Right atrium auricular region (tissue), 2 donors: Measurements from ENCODE around the gene ANTXR2. TPM values are rescaled to one million over a fixed set of nuclear protein-coding genes. Genes with fewer than 3 reads are reported as not detected.

Source experiments
- DNase-seq: peaks from one replicate; pipeline ENCODE4 v3.0.0-alpha.2; 2019; ENCODE audit warnings: low spot score
- H3K27ac ChIP-seq, 2 donors: fragments of 200-600 bp; sonication (generic); 1 replicate in 1 of 2; 2 replicates in 1 of 2; pipeline ENCODE4 v1.5.1; 2016 to 2019
- H3K27me3 ChIP-seq, 2 donors: fragments of 200-600 bp; sonication (generic); one replicate each; pipeline versions ENCODE4 v1.5.1 to v1.6.0; 2017 to 2019
- H3K36me3 ChIP-seq: fragments of 200-600 bp; sonication (generic); one replicate; pipeline ENCODE4 v1.5.1; 2016
- H3K4me1 ChIP-seq, 2 donors: fragments of 200-600 bp; sonication (generic); one replicate each; pipeline versions ENCODE4 v1.5.1 to v1.6.0; 2017 to 2019
- H3K4me3 ChIP-seq, 2 donors: fragments of 200-600 bp; sonication (generic); 1 replicate in 1 of 2; 2 replicates in 1 of 2; pipeline ENCODE4 v1.5.1; 2017 to 2019; ENCODE audit warnings: mild to moderate bottlenecking in 1 of 2, moderate library complexity in 1 of 2
- H3K9me3 ChIP-seq, 2 donors: fragments of 200-600 bp; sonication (generic); one replicate each; pipeline ENCODE4 v1.5.1; 2019
- CTCF ChIP-seq, 2 donors: fragments of 200-600 bp; sonication (generic); IDR thresholded peaks; one replicate each; pipeline ENCODE4 v1.5.1; 2019; ENCODE audit warnings: antibody characterized with exemption in 2 of 2
- total RNA-seq, 2 donors: library from RNA; depleted of rRNA; stranded (reverse); fragments of >200 nt; gene quantifications; one replicate each; pipeline ENCODE4 v1.1.0, GENCODE V29; 2016

Gene ANTXR2
- total RNA-seq, 2 donors from 2014 or later: 24.5 to 32.8 TPM

- Histone ChIP-seq H3K9me3 (no peaks in the 10 kb centered on the region), H3K4me1 (peaks cover 0 to 31% of the 10 kb centered on the region in 2 donors), H3K4me3 (peak overlapping the region; percentile 91 to 95), H3K27ac (peak overlapping the region; percentile 92 to 96), H3K27me3 (no peaks in the 10 kb centered on the region), H3K36me3 (peaks cover 21% of the 10 kb centered on the region)
- DNase-seq: no peak
- no peak for TF ChIP-seq CTCF (IDR thresholded peaks at IDR 0.05)
Observed at GRCh38 chr4:80071604-80072227, 1.3 kb downstream of the ANTXR2 start.

GRCh38 chr4:80070880-80071603 is 2.0 kb downstream of the ANTXR2 start:
- Histone ChIP-seq H3K4me1 (peaks cover 0 to 27% of the 10 kb centered on the region in 2 donors), H3K9me3 (no peaks in the 10 kb centered on the region), H3K27ac (peak overlapping the region; percentile 92 to 96), H3K27me3 (no peaks in the 10 kb centered on the region), H3K4me3 (peak overlapping the region; percentile 91 to 95), H3K36me3 (peaks cover 21% of the 10 kb centered on the region)
- DNase-seq: no peak
- no peak for TF ChIP-seq CTCF (IDR thresholded peaks at IDR 0.05)

DNA sequence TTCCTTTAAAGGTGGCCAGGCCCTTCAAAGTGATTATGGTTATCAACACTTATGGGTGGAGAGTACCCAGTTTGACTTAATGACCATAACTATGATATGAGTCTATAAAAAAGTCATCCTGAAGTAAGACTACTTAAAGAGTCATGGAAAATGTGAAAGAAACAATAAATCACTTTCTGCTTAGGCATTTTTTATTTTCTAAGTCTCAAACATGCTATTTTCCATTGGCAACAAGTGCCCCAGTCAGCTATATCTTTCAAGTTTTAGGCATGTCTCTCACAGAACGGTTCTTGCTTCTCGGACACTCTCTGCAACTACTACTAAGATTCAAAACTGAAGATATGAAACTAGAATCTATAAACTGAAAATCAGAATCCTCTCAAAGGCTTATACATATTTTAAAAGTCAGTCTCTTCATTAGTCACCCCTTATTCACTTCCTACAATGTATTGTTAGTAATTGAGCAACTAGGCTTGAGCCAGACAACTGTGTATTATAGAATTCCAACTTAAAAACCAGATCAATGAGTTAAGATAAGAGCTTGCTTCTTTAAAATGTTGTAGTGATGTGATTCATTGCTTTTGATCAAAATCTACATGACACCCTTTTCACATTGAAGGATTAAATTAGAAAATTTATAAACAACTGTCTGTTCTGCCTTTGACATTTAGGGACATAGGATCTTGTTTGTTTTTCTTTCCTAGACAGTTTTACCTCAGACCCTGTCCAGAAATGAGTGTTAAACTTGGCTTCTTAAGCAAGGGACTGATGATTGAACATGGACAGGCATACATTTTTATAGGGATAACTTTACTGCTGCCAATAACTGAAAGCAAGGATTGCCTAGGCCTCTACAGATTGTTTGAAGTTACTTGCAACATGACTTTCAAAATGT is 2.9 kb downstream of the ANTXR2 start:
- TF ChIP-seq CTCF (IDR thresholded peaks at IDR 0.05): no peak
- peaks cover 21% of the 10 kb centered on the region for H3K36me3 ChIP-seq
- peaks cover 0 to 27% of the 10 kb centered on the region in 2 donors for H3K4me1 ChIP-seq
- no peak for DNase-seq
- H3K9me3 ChIP-seq: no peaks in the 10 kb centered on the region
- no peaks in the 10 kb centered on the region for H3K27me3 ChIP-seq
- H3K4me3 ChIP-seq: no peak overlapping the region
- H3K27ac ChIP-seq: peak overlapping the region; percentile 36 to 92

DNA sequence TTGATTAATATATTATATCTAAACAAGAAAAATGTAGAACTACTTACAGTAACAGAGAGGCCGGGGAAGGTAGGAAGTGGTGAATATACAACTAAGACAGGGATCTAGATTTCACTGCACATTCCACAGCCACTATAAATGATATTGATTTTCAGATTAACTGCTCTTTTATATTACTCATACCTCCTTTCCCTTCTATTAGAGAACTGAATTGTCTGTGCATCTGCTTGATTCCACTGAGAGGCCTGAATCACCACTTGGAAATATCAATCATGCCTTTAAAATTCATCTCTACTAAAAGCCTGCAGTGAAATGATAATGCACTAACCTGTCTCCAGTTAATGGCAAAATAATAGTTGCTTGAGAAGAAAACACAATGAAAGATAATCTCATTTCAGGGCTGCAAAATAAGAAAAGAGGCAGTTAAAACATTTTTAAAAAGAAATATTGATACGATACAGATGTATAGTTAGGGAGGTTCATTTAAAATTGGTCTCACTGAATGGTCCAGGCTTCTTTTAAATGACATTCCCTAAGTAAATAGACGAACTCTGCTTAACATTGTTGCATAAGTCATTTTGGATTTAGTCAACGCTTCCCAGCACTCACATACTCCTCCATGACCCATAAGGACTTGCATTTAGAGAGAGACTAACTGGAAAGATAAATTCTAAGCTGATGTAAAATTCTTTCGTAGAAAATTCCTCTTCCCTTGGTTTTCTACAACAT is 3.8 kb downstream of the ANTXR2 start:
- DNase-seq: no peak
- H3K4me3 ChIP-seq: no peak overlapping the region
- no peaks in the 10 kb centered on the region for H3K27me3 ChIP-seq
- peak overlapping the region in 1 of 2 donors; percentile 36 for H3K27ac ChIP-seq
- no peaks in the 10 kb centered on the region for H3K9me3 ChIP-seq
- TF ChIP-seq CTCF (IDR thresholded peaks at IDR 0.05): no peak
- peaks cover 21% of the 10 kb centered on the region for H3K36me3 ChIP-seq
- peaks cover 0 to 27% of the 10 kb centered on the region in 2 donors for H3K4me1 ChIP-seq

- Histone ChIP-seq H3K9me3 (no peaks in the 10 kb centered on the region), H3K27me3 (no peaks in the 10 kb centered on the region), H3K4me1 (peaks cover 0 to 9% of the 10 kb centered on the region in 2 donors), H3K36me3 (peaks cover 21% of the 10 kb centered on the region), H3K4me3 (no peak overlapping the region), H3K27ac (no peak overlapping the region)
- DNase-seq: no peak
- TF ChIP-seq CTCF (IDR thresholded peaks at IDR 0.05): no peak
Observed at GRCh38 chr4:80065601-80066000, 7.4 kb downstream of the ANTXR2 start.
